ENCODE results near the gene HAPLN1. TPM values are rescaled to one million over a fixed set of nuclear protein-coding genes. Genes with fewer than 3 reads are reported as not detected.

HAPLN1 gene
- total RNA-seq, 8 experiments from 2014 or later = 0.04 to 10.5 (median 2.6) TPM; not detected in 2

- 0 to 50% (median 17%) methylated on average over 1 to 3 of the region's 3 CpGs; no CpG with 5 or more reads in 4 of the 10 experiments for WGBS, 10 experiments
- peaks cover 0 to 10% of the 10 kb centered on the region in 2 donors for H3K4me1 ChIP-seq (replicated peaks in 1 of 2)
- no peak overlapping the region for H3K4me3 ChIP-seq
- in situ Hi-C loops (cut with MboI; ENCODE audit: low pct_unique_long_range_greater_than_20kb in 2 of 9, low sequenced_read_pairs in 9 of 9, unreplicated experiment in 9 of 9) = no loop called here
- ATAC-seq (replicated peaks in 6 of 8) = peak; percentile 32 to 82 (median 60)
- H3K27ac ChIP-seq = no peak overlapping the region
Observed at GRCh38 chr5:83608122-83608521, 112.5 kb downstream of the HAPLN1 start.

GRCh38 chr5:83595217-83595616 lies 125.4 kb downstream of the HAPLN1 start:
- 93 to 100% (median 100%) methylated on average over 1 to 3 of the region's 3 CpGs; no CpG with 5 or more reads in 2 of the 10 experiments for WGBS, 10 experiments
- in situ Hi-C loops (cut with MboI; ENCODE audit: low pct_unique_long_range_greater_than_20kb in 2 of 9, low sequenced_read_pairs in 9 of 9, unreplicated experiment in 9 of 9) = no loop called here
- Histone ChIP-seq H3K4me3 (no peak overlapping the region), H3K27ac (no peak overlapping the region), H3K4me1 (replicated peaks in 1 of 2) (no peaks in the 10 kb centered on the region)
- ATAC-seq (replicated peaks in 6 of 8) = no peak

GRCh38 chr5:83590966-83591365 lies 129.7 kb downstream of the HAPLN1 start:
- in situ Hi-C loops (cut with MboI; ENCODE audit: low pct_unique_long_range_greater_than_20kb in 2 of 9, low sequenced_read_pairs in 9 of 9, unreplicated experiment in 9 of 9) = no loop called here
- Histone ChIP-seq H3K4me3 (no peak overlapping the region), H3K27ac (no peak overlapping the region), H3K4me1 (replicated peaks in 1 of 2) (no peaks in the 10 kb centered on the region)
- peak in 1 of 8 experiments; percentile 70 for ATAC-seq (replicated peaks in 6 of 8)
- 6 to 100% (median 87%) methylated on average over 2 to 4 of the region's 4 CpGs for WGBS, 10 experiments

GRCh38 chr5:83589786-83590185 lies 130.9 kb downstream of the HAPLN1 start:
- H3K4me3 ChIP-seq = no peak overlapping the region
- in situ Hi-C loops (cut with MboI; ENCODE audit: low pct_unique_long_range_greater_than_20kb in 2 of 9, low sequenced_read_pairs in 9 of 9, unreplicated experiment in 9 of 9) = no loop called here
- 38 to 100% (median 71%) methylated on average over 1 of the region's 1 CpG; no CpG with 5 or more reads in 2 of the 10 experiments for WGBS, 10 experiments
- no peak overlapping the region for H3K27ac ChIP-seq
- ATAC-seq (replicated peaks in 6 of 8) = no peak
- no peaks in the 10 kb centered on the region for H3K4me1 ChIP-seq (replicated peaks in 1 of 2)

Other genes with a start within 250 kb of the HAPLN1 start
- 100 to 1,000 TPM in 2 of 8 experiments, 10 to 100 TPM in 5, 1 to 10 TPM in 1; 3.5 to 611 (median 61.0) TPM for gene VCAN, start 249.1 kb downstream of the HAPLN1 start, total RNA-seq